GM12892 (cell line): ENCODE data around the gene TPST1.

Source experiments
- DNase-seq: peaks from one replicate; pipeline ENCODE4 v3.0.0; 2011; ENCODE audit not compliant: insufficient read length
- FAIRE-seq: peaks from 2 replicates; lab custom pipeline; 2011; peaks lifted over from hg19 to GRCh38; lab: Jason Lieb, UNC
- POLR2A ChIP-seq: IDR thresholded peaks from 2 replicates; pipeline ENCODE4 v1.6.1; 2011; ENCODE audit warnings: low read depth, low read length, control low read depth
- POLR2AphosphoS5 ChIP-seq: IDR thresholded peaks from 2 replicates; pipeline ENCODE4 v1.6.1; 2011; ENCODE audit warnings: low read depth, low read length, control low read depth
- TAF1 ChIP-seq: IDR thresholded peaks from 2 replicates; pipeline ENCODE4 v1.6.1; 2011; ENCODE audit warnings: low read depth, mild to moderate bottlenecking, control low read depth, low read length, borderline replicate concordance

The TPST1 gene

GRCh38 chr7:66276363-66276762 is 71.2 kb downstream of the TPST1 start:
- DNase-seq = no peak
- TF ChIP-seq TAF1 = no peak
- TF ChIP-seq POLR2AphosphoS5 = no peak
- no peak for TF ChIP-seq POLR2A
- no peak for FAIRE-seq

DNA sequence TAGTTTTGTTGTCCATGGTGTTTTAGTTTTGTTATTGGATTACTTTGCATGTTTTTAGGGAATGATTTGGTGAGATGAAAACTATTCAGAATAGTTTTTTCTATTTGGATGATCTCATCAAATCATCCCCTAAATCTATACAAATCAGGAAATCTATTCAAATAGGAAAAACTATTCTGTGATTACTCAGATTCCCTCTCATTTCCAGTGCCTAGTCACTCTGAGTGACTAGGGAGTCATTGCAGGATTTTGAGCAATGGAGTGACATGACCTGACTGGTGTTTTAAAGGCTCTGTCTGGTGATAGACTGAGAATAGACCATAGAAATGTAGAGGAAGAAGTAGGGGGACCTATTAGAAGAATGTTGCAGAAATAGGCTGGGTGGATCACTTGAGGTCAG is 72.4 kb downstream of the TPST1 start:
- TF ChIP-seq TAF1 = no peak
- no peak for TF ChIP-seq POLR2A
- no peak for TF ChIP-seq POLR2AphosphoS5
- DNase-seq = no peak
- FAIRE-seq = no peak

DNA sequence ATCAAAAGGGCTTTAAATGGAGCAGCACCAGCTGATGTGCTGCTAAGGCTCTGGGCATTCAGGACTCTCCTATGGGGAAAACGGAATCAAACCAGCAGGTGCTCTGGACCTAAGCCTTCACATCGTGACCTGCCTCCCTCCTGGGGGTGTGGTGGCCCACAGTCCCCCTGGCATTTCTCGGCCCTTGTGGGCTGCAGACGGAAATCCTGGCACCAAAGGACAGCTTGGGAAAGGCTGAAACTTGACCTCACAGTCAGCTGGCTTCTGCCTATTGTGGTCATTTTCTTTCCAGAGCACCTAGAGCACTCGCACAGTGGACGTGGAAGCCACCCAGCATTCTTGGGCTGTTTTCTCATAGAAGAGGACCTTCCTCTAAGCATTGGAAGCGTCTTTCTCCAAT is 74.8 kb downstream of the TPST1 start:
- FAIRE-seq (no peak), DNase-seq (no peak)
- TF ChIP-seq TAF1 (no peak), POLR2AphosphoS5 (no peak), POLR2A (no peak)

- no peak for FAIRE-seq
- no peak for DNase-seq
- TF ChIP-seq TAF1 (no peak), POLR2A (no peak), POLR2AphosphoS5 (no peak)
These were observed 76.8 kb downstream of the TPST1 start for GRCh38 chr7:66281678-66282590.

- TF ChIP-seq POLR2A (no peak), POLR2AphosphoS5 (no peak), TAF1 (no peak)
- FAIRE-seq = no peak
- DNase-seq = no peak
These were observed 77.4 kb downstream of the TPST1 start for GRCh38 chr7:66282591-66282935.

DNA sequence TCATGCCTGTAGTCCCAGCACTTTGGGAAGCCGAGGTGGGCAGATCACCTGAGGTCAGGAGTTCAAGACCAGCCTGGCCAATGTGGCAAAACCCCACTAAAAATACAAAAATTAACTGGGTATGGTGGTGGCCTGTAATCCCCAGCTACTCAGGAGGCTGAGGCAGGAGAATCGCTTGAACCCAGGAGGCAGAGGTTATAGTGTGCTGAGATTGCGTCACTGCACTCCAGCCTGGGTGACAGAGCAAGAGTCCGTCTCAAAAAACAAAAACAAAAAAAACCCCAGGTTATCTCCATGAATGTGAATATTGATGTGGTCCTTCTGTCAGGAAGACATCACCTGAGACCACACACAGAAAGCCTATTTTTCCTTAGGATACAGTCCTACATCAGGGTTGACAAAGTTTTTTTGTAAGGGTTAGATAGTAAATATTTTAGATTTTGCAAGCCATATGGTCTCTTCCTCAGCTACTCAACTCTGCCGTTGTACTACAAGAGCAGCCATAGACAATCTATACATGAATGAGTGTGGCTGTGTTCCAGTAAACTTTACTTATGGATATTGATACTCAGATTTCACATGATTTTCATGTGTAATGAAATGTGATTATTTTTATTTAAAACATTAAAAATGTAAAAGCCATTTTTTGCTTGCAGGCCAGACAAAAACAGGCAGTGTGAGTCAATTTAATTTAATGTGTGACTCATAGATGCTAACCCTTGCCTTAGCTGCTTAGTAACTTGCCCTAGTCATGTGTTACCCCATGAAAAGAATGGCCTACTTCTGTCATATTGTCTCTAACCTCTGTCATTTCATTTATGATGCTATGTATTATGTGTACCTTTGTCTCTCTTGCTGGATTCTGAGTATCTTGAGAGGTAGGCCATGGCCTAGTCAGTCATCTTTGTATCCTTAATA is 78.1 kb downstream of the TPST1 start:
- DNase-seq = no peak
- no peak for FAIRE-seq

GRCh38 chr7:66296001-66296521 is 90.9 kb downstream of the TPST1 start:
- TF ChIP-seq POLR2AphosphoS5 = no peak
- TF ChIP-seq POLR2A = no peak
- TF ChIP-seq TAF1 = no peak
- FAIRE-seq = no peak
- no peak for DNase-seq

More for the DNA sequence above, 78.1 kb downstream of the TPST1 start:
- no peak for TF ChIP-seq POLR2A
- TF ChIP-seq POLR2AphosphoS5 = no peak
- TF ChIP-seq TAF1 = no peak

GRCh38 chr7:66296557-66296956 is 91.4 kb downstream of the TPST1 start:
- TF ChIP-seq POLR2AphosphoS5 (no peak), TAF1 (no peak), POLR2A (no peak)
- DNase-seq = no peak
- FAIRE-seq = no peak

DNA sequence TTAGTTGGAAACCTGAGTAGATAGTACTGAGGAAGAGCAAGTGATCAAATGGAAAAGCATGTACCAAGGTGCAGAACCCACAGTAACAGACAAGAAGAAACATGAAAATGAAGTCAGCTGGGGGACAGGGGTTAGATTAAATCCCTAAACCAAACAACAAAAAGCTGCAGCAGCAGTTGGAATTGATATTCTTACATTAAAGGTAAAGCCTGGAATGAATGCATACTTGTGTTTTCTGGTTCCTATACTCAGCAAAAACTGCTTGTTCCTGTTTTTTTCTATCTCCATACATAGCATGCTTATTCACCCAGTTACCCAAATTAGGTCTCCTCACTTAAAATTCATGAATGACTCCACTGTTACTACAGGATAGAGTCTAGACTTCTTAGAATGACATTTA is 92.4 kb downstream of the TPST1 start:
- TF ChIP-seq POLR2AphosphoS5 (no peak), TAF1 (no peak), POLR2A (no peak)
- DNase-seq (no peak), FAIRE-seq (no peak)

- no peak for TF ChIP-seq POLR2AphosphoS5
- TF ChIP-seq TAF1 = no peak
- TF ChIP-seq POLR2A = no peak
- FAIRE-seq = no peak
- no peak for DNase-seq
These were observed 96.1 kb downstream of the TPST1 start for GRCh38 chr7:66301249-66301648.

GRCh38 chr7:66301737-66302136 is 96.6 kb downstream of the TPST1 start:
- no peak for FAIRE-seq
- no peak for DNase-seq
- TF ChIP-seq POLR2A (no peak), POLR2AphosphoS5 (no peak), TAF1 (no peak)
